ENCODE results near the gene PI16. TPM values are rescaled to one million over a fixed set of nuclear protein-coding genes. Genes with fewer than 3 reads are reported as not detected.

The PI16 gene
- total RNA-seq, 1 donor: 6.3 TPM

- TF ChIP-seq CTCF (IDR thresholded peaks at IDR 0.05; ENCODE audit: insufficient read depth, low read length): no peak
- DNase-seq (ENCODE audit: low read depth): no peak
- H3K4me3 ChIP-seq (ENCODE audit: low read depth, low read length): no peak overlapping the region
Measured at GRCh38 chr6:36997811-36998722, 43.5 kb downstream of the PI16 start.

DNA sequence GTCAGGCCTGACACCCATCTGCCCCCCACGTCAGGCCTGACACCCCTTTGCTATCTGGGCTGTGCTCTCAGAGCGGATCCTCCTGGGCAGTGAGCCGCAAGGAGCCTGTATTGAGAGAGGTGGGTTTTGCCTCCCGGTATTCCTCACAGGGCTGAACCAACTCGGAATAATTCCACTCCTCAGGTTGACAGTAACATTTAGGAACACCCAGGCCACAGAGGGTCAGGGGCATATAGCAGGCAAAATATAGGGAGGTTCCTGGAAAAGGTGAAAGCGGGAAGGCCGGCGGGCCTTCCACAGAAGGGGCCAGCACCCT is 44.1 kb downstream of the PI16 start:
- TF ChIP-seq CTCF (IDR thresholded peaks at IDR 0.05; ENCODE audit: insufficient read depth, low read length): no peak
- H3K4me3 ChIP-seq (ENCODE audit: low read depth, low read length): no peak overlapping the region
- no peak for DNase-seq (ENCODE audit: low read depth)

DNA sequence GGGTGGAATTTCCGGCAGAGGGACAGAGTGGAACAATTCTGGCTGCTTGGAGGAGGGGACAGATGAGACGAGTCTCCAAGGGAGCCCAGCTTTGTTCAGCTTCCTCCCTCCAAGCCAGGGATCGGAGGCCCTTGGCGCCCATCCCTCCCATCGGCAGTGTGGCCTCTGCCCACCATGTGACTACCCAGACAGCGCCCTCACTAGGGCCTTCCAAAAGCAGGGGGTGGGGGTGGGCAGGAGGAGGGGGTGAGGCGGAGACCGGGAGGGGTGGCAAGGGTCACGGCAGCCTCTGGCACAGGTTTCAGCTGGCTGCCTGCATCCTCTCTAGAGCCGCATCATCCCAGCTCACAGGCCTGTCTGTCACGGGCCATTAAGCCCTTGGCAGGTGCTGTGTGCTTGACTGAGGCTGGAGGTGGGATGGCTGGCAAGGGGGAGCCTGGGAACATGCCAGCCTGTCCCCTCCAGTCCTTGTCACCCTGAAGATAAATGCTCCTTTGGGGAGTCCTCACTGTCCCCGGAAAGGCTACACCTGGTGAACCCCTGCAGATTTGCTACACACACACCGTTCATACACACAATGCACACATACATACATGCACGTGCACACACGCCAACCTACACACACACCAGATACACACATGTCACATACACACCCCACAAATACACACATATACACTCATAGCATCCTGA is 44.7 kb downstream of the PI16 start:
- no peak overlapping the region for H3K4me3 ChIP-seq (ENCODE audit: low read depth, low read length)
- no peak for DNase-seq (ENCODE audit: low read depth)
- no peak for TF ChIP-seq CTCF (IDR thresholded peaks at IDR 0.05; ENCODE audit: insufficient read depth, low read length)

DNA sequence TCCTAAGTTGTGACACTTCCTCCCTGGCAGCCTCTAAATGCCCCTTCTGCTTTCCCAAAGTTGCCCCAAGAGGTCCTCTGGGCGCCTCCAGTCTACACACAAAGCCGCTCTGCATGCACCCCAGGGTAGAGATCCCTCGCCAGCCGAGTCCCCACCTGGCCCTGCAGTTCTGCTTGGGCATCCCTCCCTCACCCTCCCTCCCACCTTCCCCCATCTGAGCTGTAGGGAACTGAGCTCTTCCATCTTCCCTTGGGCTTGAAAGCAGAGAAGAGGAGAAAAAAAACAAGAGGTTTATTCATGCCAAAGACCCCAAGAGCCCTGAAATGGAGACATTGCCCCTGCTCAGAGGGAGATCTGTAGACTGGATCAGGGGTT is 45.2 kb downstream of the PI16 start:
- TF ChIP-seq CTCF (IDR thresholded peaks at IDR 0.05; ENCODE audit: insufficient read depth, low read length): no peak
- DNase-seq (ENCODE audit: low read depth): no peak
- no peak overlapping the region for H3K4me3 ChIP-seq (ENCODE audit: low read depth, low read length)

- no peak for DNase-seq (ENCODE audit: low read depth)
- no peak for TF ChIP-seq CTCF (IDR thresholded peaks at IDR 0.05; ENCODE audit: insufficient read depth, low read length)
- H3K4me3 ChIP-seq (ENCODE audit: low read depth, low read length): no peak overlapping the region
Measured at GRCh38 chr6:37004044-37004980, 49.8 kb downstream of the PI16 start.

- H3K4me3 ChIP-seq (ENCODE audit: low read depth, low read length): no peak within 1 kb of the TSS
- TF ChIP-seq CTCF (IDR thresholded peaks at IDR 0.05; ENCODE audit: insufficient read depth, low read length): no peak
- no peak for DNase-seq (ENCODE audit: low read depth)
Measured at GRCh38 chr6:37005061-37005810, 50.7 kb downstream of the PI16 start, which contains the start of gene FGD2. TSS of gene FGD2 (plus strand) at chr6:37005655. CDS start at chr6:37005818, 163 bp downstream.

Measured in fibroblast of the aortic adventitia (primary cell).